Measurements from ENCODE around the gene KLHL13. TPM values are rescaled to one million over a fixed set of nuclear protein-coding genes. Genes with fewer than 3 reads are reported as not detected.

Gene KLHL13
- polyA plus RNA-seq, 1 donor (not counting 4 experiments of a cell fraction or from before 2014, with no cell fraction given), result 4.9 TPM

DNA sequence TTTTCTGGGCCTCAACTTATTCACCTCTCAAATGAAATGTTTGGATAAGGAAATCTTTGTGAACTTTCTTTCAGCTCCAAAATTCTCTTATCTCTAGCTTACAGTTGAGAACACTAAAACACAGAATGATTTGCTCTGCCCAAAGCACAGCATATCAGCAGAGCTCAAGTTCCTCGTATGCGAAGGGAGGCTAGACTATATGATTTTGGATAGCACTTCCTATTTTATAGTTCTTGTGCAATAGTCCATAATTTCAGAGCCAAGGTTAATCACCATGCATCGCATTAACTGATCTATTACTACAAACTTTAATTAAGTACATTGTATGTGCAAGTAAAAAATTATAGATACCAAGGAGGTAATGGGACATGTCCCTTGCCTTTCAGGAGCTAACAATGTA, 27.0 kb upstream of the KLHL13 start:
- no peak overlapping the region for H3K4me3 ChIP-seq (ENCODE audit: control insufficient read depth in 2 of 3, extremely low read depth in 1 of 3, insufficient read depth in 2 of 3, low read depth in 1 of 3, low read length in 3 of 3)
- dilution Hi-C loops (cut with MboI; ENCODE audit: extremely low pct_ligation_motif_present, low sequenced_read_pairs), result no loop called here
- no peak overlapping the region for H2AFZ ChIP-seq (ENCODE audit: control insufficient read depth, low read length)
- H4K20me1 ChIP-seq (ENCODE audit: control insufficient read depth, extremely low read depth, insufficient read depth, low read length), result no peaks in the 10 kb centered on the region
- no peak for FAIRE-seq
- no peaks in the 10 kb centered on the region for H3K9me1 ChIP-seq (ENCODE audit: control insufficient read depth, extremely low read depth, insufficient read depth, low read length)
- TF ChIP-seq EZH2 (IDR thresholded peaks at IDR 0.05; ENCODE audit: low read length), result no peak
- TF ChIP-seq, protein P1, sequence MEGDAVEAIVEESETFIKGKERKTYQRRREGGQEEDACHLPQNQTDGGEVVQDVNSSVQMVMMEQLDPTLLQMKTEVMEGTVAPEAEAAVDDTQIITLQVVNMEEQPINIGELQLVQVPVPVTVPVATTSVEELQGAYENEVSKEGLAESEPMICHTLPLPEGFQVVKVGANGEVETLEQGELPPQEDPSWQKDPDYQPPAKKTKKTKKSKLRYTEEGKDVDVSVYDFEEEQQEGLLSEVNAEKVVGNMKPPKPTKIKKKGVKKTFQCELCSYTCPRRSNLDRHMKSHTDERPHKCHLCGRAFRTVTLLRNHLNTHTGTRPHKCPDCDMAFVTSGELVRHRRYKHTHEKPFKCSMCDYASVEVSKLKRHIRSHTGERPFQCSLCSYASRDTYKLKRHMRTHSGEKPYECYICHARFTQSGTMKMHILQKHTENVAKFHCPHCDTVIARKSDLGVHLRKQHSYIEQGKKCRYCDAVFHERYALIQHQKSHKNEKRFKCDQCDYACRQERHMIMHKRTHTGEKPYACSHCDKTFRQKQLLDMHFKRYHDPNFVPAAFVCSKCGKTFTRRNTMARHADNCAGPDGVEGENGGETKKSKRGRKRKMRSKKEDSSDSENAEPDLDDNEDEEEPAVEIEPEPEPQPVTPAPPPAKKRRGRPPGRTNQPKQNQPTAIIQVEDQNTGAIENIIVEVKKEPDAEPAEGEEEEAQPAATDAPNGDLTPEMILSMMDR (optimal IDR thresholded peaks at IDR 0.05 in 1 of 3, IDR thresholded peaks at IDR 0.05 in 1 of 3, conservative IDR thresholded peaks at IDR 0.05 in 1 of 3; ENCODE audit: extremely low read depth in 1 of 3, insufficient read depth in 2 of 3, low read length in 3 of 3), result no peak
- H3K27ac ChIP-seq (ENCODE audit: control insufficient read depth, insufficient read depth, low read length), result no peak overlapping the region
- H3K27me3 ChIP-seq (ENCODE audit: control insufficient read depth, extremely low read depth, insufficient read depth, low read length), result no peaks in the 10 kb centered on the region
- H3K4me1 ChIP-seq (ENCODE audit: control insufficient read depth, extremely low read depth, insufficient read depth, low read length), result no peaks in the 10 kb centered on the region
- no peak overlapping the region for H3K4me2 ChIP-seq (ENCODE audit: control insufficient read depth, extremely low read depth, insufficient read depth, low read depth, low read length)
- H3K79me2 ChIP-seq (ENCODE audit: control insufficient read depth, insufficient read depth, low read length), result no peaks in the 10 kb centered on the region
- H3K36me3 ChIP-seq (ENCODE audit: control insufficient read depth in 2 of 2, extremely low read depth in 1 of 2, insufficient read depth in 2 of 2, low read length in 2 of 2), result no peaks in the 10 kb centered on the region
- no peak for DNase-seq (ENCODE audit: low read depth, low spot score)
- H3K9me3 ChIP-seq (ENCODE audit: control insufficient read depth, low read depth, low read length), result no peaks in the 10 kb centered on the region
- no peak overlapping the region for H3K9ac ChIP-seq (ENCODE audit: control insufficient read depth, extremely low read depth, insufficient read depth, low read length)

DNA sequence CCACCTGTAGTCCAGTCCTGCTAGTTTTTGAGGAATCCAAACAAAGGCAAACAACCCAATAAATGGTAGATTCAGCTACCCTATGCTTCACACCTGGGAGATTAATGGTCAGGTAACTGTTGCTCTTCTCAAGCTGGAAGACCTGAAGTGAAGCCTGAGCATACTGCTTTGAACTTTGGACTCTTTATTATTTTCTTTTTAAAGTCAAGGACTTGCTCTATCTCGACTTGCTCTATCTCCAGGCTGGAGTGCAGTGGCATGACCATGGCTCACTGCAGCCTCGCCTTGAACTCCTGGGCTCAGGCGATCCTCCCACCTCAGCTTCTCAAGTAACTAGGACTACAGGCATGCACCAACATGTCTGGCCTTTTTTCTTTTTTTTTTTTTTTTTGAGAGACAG, 14.7 kb upstream of the KLHL13 start:
- FAIRE-seq, result no peak
- H3K4me1 ChIP-seq (ENCODE audit: control insufficient read depth, extremely low read depth, insufficient read depth, low read length), result no peaks in the 10 kb centered on the region
- H3K9me1 ChIP-seq (ENCODE audit: control insufficient read depth, extremely low read depth, insufficient read depth, low read length), result no peaks in the 10 kb centered on the region
- H3K4me3 ChIP-seq (ENCODE audit: control insufficient read depth in 2 of 3, extremely low read depth in 1 of 3, insufficient read depth in 2 of 3, low read depth in 1 of 3, low read length in 3 of 3), result no peak overlapping the region
- no peaks in the 10 kb centered on the region for H4K20me1 ChIP-seq (ENCODE audit: control insufficient read depth, extremely low read depth, insufficient read depth, low read length)
- H3K9ac ChIP-seq (ENCODE audit: control insufficient read depth, extremely low read depth, insufficient read depth, low read length), result no peak overlapping the region
- no peaks in the 10 kb centered on the region for H3K9me3 ChIP-seq (ENCODE audit: control insufficient read depth, low read depth, low read length)
- dilution Hi-C loops (cut with MboI; ENCODE audit: extremely low pct_ligation_motif_present, low sequenced_read_pairs), result no loop called here
- no peak for TF ChIP-seq EZH2 (IDR thresholded peaks at IDR 0.05; ENCODE audit: low read length)
- TF ChIP-seq, protein P1 (optimal IDR thresholded peaks at IDR 0.05 in 1 of 3, IDR thresholded peaks at IDR 0.05 in 1 of 3, conservative IDR thresholded peaks at IDR 0.05 in 1 of 3; ENCODE audit: extremely low read depth in 1 of 3, insufficient read depth in 2 of 3, low read length in 3 of 3), result no peak
- no peaks in the 10 kb centered on the region for H3K79me2 ChIP-seq (ENCODE audit: control insufficient read depth, insufficient read depth, low read length)
- peaks cover 5% of the 10 kb centered on the region for H3K27me3 ChIP-seq (ENCODE audit: control insufficient read depth, extremely low read depth, insufficient read depth, low read length)
- no peak for DNase-seq (ENCODE audit: low read depth, low spot score)
- no peak overlapping the region for H3K27ac ChIP-seq (ENCODE audit: control insufficient read depth, insufficient read depth, low read length)
- H3K4me2 ChIP-seq (ENCODE audit: control insufficient read depth, extremely low read depth, insufficient read depth, low read depth, low read length), result no peak overlapping the region
- H2AFZ ChIP-seq (ENCODE audit: control insufficient read depth, low read length), result no peak overlapping the region
- H3K36me3 ChIP-seq (ENCODE audit: control insufficient read depth in 2 of 2, extremely low read depth in 1 of 2, insufficient read depth in 2 of 2, low read length in 2 of 2), result no peaks in the 10 kb centered on the region
